Daoy (cell line): ENCODE results near the gene GLT8D1. TPM values are rescaled to one million over a fixed set of nuclear protein-coding genes. Genes with fewer than 3 reads are reported as not detected.

ENCODE experiments used
- DNase-seq: peaks from one replicate; pipeline ENCODE4 v3.0.0-alpha.2; 2015; ENCODE audit warnings: low read depth
- total RNA-seq: library from RNA; depleted of rRNA; stranded (reverse); fragments of >200 nt; shearing (Covaris generic); gene quantifications from 2 replicates; pipeline ENCODE4 v1.2.3, GENCODE V29; 2014

The GLT8D1 gene
- total RNA-seq, 1 experiment from 2014 or later, result 37.7 TPM

- no peak for DNase-seq
Measured at GRCh38 chr3:52712291-52713212, 7.0 kb upstream of the GLT8D1 start.

GRCh38 chr3:52710512-52710911, 4.9 kb upstream of the GLT8D1 start:
- no peak for DNase-seq

GRCh38 chr3:52707585-52707984, 2.0 kb upstream of the GLT8D1 start:
- no peak for DNase-seq

- no peak for DNase-seq
Measured at GRCh38 chr3:52705438-52705687, 228 bp downstream of the GLT8D1 start.

- peak; percentile 17 for DNase-seq
Measured at GRCh38 chr3:52704611-52705437, 767 bp downstream of the GLT8D1 start.

GRCh38 chr3:52703341-52703740, 2.2 kb downstream of the GLT8D1 start:
- DNase-seq, result no peak

DNA sequence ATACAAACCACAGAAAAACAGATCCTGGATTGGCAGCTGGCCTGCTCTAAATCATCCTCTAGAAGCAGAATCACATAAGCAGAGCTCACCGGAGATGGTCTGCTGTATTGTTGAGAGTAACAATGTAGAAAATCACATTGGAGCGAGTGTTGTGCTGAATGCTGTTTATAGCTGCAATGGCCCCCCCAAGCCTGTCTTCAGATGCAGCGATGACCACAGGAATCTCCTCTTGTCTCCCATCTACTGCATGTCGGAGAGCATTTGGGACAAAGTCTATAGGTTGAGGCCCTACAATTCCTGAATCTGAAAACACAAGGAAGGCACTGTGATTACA, 8.0 kb downstream of the GLT8D1 start:
- DNase-seq, result no peak

DNA sequence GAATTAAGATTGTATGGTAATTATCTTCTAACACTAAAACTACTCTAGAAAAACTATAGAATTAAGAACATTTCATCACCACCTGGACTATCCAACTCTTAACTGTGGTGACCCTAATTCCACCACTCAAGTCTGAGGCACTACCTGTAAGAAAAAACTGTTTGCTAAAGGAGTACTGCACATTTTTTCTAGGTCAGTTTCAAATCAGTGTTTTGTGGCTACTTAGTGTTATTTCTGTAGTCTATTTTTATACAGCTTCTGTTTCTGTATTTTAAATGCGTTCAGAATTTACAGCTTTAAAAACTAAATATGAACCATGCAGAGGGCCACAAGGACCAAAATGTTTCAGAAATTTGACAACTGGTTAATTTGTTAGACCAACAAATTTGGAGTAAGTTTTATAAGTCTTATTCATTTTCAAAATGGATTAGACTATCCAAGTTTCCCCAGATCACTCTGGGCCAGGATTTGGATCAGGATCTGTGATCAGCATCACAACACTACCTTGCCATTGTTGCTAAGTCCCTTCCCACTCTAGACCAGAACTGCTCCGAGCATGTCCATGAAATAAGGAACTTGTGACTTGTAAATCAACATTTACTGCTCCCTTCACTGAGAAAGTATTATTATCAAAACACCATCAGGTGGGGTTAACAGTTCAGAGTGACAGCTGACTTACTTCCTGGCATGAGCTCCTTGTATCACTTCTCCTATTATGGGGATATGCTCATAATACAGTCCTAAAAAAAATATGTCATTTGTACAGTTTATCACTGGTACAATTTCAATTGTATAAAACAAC, 8.6 kb downstream of the GLT8D1 start:
- DNase-seq, result no peak

- DNase-seq, result no peak
Measured at GRCh38 chr3:52695798-52696671, 9.6 kb downstream of the GLT8D1 start.

DNA sequence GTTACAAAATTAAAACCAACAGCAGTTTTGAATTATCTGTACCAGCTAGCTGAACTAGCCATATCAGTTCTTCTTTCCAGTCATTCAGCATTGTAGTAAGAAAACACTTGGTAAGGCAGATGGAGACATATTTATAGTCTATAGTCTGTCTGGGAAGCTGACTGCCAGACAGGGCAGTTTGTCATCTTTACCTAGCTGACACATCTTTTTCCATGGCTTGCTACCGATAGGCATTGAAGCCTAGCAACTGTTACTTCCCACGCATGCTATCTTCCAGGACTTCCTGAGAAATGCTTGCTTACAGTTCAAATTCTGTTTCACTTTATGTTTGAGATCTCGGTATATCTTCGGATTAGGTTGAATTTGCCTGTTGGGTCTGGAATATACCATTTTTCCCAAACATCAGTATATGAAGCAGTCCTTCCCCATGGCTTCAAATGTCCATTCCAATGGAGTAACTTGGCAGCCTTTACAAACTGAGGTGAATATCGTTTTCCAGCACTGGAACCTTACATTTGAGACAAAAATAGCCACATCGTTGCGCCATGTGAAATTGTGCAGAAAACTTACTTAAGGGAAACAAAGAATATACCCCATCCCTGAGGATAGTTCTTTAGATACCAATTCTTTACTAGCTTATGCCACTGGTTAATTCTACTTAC, 10.9 kb downstream of the GLT8D1 start:
- no peak for DNase-seq

DNA sequence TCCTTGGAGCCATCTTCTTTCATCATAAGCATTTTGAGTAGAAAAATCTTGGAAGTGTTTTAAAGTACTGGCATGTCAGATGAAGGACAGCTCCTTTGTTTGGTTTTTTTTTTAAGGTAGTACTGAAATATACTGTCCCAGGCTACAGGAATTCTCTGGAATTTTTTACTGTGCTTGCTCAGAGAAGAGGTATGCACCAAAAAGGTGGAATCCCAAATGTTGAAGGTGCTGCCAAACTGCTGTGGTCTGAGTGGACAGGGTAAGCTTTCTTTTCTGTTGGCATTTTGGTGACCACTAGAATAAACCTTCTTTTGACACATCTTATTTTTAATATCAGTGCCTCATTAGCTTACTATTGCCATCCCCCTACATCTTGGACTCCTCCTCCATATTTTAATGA, 12.5 kb downstream of the GLT8D1 start:
- DNase-seq, result no peak

DNA sequence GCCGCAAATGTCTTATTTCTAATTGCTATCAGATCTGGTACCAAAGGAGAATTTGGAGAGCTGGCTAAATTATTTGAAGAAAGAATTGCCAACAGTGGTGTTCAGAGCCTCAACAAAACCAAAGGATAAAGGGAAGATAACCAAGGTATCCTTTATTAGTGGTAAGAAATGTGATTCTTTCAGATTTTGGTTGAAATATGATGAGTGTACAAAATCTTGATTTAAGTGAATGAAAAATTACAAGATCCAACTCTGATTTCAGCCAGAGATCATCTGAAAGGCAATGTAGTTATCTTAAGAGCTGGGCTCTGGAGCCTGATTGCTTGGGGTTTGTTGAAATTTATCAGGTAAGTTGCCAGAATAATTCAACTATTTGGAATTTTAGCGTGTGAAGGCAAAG, 15.0 kb downstream of the GLT8D1 start:
- no peak for DNase-seq

GRCh38 chr3:52689151-52689550, 16.4 kb downstream of the GLT8D1 start:
- no peak for DNase-seq

GRCh38 chr3:52688266-52688665, 17.3 kb downstream of the GLT8D1 start:
- DNase-seq, result no peak

DNA sequence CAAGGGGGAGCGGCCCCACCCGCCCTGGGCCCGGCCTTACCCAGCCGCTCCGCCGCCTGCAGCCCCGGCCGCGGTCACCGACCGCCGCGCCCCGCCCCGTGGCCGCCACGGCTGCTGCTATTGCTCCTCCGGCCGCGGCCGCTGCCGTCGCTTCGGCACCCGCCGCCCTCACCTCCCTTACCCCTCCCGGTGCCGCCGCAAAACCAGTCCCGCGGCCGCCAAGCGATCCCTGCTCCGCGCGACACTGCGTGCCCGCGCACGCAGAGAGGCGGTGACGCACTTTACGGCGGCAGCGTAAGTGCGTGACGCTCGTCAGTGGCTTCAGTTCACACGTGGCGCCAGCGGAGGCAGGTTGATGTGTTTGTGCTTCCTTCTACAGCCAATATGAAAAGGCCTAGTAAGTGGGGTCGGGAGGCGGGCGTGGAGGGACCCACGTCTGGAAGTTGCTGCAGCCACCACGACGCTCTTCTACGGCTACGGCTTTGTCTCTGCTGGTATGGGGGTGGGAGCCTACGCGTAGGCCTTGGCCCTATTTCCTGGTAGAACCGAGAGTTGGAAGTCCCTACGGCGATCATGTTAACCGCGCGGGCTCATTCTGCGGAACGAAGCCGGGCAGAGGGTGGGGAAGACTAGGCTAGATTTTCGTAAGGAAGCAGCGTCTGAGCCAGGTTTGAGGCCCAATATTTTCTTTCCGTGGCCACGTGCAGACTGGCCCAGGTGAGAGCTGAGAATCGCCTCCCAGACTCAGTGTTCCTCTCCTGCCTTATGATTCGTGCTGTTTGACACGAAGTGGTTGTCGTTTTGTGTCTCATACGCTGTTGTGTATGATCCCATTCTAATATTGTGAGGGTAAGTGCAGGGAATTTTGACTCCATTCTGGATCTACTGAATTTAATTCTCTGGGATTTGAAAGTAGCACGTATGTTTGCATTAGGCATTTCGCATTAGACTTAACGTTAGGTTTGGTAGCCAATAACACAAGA, 19.6 kb downstream of the GLT8D1 start, which contains the start of the genes GNL3 and PBRM1:
TSS of gene GNL3 (plus strand) at position 324 of the 983 bp plus-strand sequence. CDS start at position 385, 61 bp downstream.
TSS of gene PBRM1 (minus strand) at position 205 of the 983 bp plus-strand sequence.
- peak; percentile 97 for DNase-seq

DNA sequence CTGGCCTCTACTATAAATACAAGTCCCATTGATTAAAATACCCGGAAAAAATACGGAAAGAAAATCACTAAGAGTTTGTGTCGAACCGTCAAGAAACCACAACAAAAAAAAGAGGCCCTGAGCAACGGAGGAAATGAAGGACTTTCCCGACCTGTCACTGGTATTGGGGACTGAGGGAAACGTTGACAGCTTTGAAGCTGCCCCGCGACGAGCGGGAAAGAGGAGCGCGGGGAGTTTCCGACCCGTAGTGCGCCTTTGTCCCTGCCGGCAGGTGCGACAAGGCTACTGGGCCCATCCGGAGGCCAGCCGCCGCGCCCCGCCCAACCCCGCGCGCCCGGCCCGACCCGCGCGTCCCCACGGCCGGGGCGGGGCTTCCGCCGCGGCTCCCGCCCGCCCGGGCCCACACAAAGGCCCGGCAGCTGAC, 20.3 kb downstream of the GLT8D1 start:
- peak; percentile 83 for DNase-seq

GRCh38 chr3:52684184-52684583, 21.4 kb downstream of the GLT8D1 start:
- DNase-seq, result no peak

- no peak for DNase-seq
Measured at GRCh38 chr3:52683611-52684010, 22.0 kb downstream of the GLT8D1 start.

DNA sequence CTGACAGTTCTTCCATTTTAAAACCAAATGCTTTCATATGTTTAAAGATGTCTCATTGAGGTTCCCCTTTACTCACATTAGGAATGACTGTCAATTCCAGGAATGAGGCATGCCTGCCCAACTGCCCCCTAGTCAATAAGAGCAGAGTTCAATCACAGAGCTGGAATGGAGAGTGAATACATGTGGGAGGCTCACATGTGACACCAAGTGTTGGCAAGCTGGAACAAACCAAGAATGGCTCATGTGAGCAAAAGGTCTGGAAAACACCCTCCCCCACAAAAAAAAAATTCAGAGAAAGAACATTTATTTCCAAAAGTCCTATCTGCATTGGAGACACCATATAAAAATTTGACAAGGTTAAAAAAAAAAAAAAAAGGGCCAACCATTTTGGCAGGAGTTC, 23.6 kb downstream of the GLT8D1 start:
- peak; percentile 71 for DNase-seq
